Activated T-cell treated with anti-CD3 and anti-CD28 coated beads for 48 hours (primary cell): ENCODE data around the gene GOLGA8Q.
"Not testable (repeated sequence)": the region's sequence is repeated elsewhere in the genome, so short reads cannot be mapped to it uniquely, and the experiment has no call there.

Experiments
- DNase-seq: peaks from one replicate; pipeline ENCODE4 v3.0.0-alpha.2; 2020; ENCODE audit warnings: low read depth

Gene GOLGA8Q

DNA sequence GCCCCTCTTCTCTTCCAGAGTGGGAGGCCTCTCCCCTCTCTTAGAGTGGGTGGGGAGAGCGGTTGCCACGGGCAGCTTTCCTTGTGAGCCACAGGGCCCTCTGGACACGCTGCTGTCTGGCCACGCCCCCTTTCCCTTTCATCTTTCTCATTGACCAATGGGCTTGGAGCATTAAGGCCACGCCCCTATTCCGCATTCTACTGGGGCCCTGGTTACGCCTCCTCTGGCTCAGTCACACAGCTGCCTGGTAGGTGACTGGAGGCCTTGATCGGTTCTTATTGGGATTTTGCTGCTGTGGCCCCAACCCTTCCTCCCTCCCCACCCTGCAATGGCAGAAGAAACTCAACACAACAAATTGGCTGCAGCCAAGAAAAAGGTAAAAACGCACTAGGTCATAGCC is at the start of gene GOLGA8Q:
TSS of gene GOLGA8Q (plus strand) at position 301 of the 400 bp plus-strand sequence. CDS start at position 329, 28 bp downstream.
- DNase-seq: not testable (repeated sequence)

DNA sequence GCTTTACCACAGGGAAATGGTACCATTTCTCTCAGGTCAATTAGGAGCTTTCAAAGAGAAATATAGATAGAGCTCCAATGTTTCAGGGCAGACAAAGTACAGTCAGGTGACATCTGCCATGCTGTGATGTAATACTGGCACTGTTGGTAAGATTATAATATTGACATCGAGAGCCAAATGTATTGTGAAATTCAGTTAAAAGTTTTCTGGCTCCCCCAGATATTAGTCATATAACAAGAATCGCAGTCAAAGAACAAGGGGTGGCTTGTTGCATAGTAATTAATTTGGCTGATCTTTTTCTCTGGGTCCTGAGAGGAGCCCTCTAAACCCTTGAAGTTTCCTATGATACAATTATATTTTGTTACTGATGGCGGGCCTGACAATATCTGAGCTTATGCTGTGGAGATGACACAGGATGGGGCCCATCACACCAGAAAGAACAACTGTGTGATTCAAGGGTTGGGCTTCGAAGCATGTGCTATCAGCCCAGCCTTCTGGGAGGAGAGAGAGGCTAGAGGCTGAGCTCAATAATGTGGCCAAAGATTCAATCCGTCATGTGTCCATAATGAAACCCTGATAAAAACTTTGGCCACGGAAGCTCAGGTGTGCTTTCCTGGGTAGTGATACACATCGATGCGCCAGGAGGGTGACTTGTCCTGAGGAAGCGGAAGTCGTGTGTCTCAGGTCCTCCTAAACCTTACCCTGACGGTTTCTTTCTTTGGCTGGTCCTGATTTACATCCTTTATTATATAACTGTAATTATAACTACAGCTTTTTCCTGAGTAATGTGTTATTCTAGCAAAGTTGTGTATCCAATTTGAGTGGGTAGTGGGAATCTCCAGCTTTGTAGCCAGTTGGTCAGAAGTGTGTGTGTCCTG is 48.7 kb upstream of the GOLGA8Q start:
- not testable (repeated sequence) for DNase-seq

- not testable (repeated sequence) for DNase-seq
These were observed 47.5 kb upstream of the GOLGA8Q start for GRCh38 chr15:30504162-30504843.

DNA sequence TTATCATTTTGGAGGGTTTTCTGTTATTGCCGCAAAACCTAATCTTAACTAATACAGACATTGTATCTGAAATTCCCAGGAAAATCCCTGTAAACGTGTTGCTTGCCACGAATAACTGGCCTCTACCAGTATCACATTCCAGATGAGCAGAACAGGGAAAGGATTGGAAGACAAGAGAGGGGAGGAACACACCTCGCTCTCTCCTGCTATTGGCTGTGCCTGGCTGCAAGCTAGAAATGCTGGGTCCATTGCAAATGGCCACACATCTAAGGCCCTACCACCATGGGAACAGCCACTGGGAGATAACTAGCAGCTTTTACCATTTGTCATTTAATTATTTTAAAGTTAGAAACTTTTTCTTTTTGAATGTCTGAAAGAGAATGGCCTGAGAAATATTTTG is 37.3 kb upstream of the GOLGA8Q start:
- DNase-seq: not testable (repeated sequence)

DNA sequence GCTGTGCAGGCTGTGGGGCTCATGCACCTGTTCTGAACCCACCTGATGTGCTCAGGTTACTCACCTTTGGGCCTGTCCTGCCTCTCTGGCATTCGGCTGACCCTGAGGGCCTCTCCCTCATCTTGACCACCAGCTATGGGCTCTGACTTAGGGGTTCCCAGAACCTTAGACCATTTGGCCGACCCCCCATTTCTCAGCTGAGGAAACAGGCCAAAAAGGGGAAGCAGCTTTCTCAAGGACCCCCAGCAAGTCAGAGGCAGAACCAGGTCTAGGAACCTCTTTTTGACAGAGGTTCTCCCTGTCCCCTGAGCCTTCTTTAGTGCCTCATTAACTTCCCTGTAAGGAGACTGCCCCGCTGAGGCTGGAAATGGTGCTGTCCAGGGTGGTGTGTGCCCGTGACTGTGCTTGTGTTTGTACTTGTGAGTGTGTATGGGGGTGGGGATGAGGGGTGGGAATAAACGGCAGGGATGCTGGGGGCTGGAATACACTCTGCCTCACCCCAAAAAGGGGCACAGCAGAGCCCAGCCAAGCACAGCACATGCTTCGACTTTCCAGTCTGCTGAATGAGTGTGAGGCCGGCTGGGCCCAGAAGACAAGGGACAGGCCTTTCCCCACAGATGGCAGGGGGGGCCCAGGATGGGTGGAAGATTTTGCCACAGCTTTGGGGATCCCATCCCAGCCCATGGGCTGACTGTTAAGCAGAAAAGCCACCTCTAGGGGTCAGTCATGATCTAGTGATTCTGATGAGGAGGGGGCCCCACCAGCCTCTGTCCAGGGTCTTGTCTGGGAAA is 28.2 kb upstream of the GOLGA8Q start:
- DNase-seq: not testable (repeated sequence)

DNA sequence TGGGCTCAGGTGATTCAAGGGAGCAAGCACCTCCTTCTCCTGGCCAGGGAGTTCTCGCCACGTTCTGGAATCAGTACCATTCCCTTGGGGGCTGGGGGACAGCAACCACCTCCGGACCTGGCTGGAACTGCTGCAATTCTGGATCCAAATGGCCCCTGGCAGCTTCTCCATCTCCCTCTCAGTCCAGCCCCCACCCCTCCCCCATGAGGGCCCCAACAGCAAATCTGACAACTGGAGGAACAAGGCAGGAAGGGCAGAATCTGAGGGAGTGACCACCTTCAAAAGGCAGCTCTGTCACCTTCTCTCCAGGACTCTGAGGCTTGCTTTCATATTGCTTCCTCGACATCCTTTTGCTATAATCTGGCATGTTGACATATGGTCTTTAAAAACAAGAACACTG is 25.9 kb upstream of the GOLGA8Q start:
- not testable (repeated sequence) for DNase-seq

DNA sequence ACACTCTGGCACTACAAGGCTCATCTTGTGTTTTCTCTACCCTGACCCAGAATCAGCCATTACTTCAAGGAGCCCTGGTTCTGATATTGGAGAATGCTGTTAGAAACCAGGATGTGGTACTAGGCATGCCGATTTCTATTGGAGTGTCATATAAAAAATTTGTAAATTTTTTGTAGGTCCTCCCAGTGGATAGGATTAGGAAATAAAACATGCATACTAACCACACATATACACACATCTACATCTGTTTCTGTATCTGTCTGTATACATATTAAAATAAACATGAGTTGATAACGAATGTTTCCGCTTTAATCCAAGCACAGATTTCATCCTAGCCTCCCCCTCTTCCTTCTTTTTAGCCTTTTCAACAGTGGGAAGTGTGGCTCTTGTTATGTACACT is 22.8 kb upstream of the GOLGA8Q start:
- not testable (repeated sequence) for DNase-seq

DNA sequence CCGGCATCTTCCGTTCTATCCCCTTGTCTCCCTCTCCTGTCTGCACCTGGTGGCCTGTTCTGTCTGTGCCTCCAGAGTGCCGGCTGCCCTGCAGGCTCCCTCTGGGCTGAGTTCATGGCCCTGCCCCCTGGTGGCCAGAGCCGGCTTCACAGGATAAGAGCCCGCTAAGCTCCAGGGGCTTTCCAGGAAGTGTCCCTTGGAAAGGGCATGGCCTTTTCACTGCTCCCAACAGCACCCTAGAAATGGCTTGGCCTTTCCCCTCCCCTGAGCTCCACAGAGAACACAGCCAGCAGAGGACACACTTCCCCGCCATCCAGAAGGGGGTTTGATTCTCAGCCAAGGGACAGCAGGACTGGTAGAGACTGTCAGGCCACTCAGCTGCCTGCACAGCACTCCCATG is 15.1 kb downstream of the GOLGA8Q start:
- DNase-seq: not testable (repeated sequence)

DNA sequence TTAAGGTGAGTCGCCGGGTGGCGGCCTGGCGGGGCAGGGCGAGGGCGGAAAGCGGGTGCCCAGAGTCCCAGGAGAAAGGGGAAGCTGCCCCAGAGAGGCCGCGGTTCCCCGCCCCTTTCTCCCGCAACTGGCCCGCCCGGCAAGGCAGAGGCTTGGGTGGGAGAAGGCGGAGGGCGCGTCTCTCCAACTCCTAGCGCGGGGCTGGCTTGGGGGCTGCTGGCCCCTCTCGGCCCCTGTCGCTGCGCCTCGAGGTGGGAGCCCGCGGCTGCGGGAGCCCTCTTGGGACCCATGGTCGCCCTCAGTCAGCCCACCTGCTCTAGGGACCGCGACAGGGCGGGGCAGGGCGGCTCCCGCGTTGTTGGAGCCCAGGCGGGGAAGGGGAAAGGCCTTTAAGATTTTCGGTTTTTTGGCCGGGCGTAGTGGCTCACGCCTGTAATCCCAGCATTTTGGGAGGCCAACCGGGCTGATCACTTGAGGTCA is 21.2 kb downstream of the GOLGA8Q start:
- not testable (repeated sequence) for DNase-seq

GRCh38 chr15:30579394-30579970 is 27.6 kb downstream of the GOLGA8Q start:
- DNase-seq: not testable (repeated sequence)

GRCh38 chr15:30580716-30581115 is 28.9 kb downstream of the GOLGA8Q start:
- not testable (repeated sequence) for DNase-seq

GRCh38 chr15:30598953-30599352 is 47.1 kb downstream of the GOLGA8Q start:
- DNase-seq: not testable (repeated sequence)

GRCh38 chr15:30603796-30604195 is 51.9 kb downstream of the GOLGA8Q start, which contains the start of gene GOLGA8H:
GOLGA8H (plus strand) TSS chr15:30604028; CDS start chr15:30604126, 98 bp downstream.
- not testable (repeated sequence) for DNase-seq
